DND-41 (cell line): ENCODE results near the gene CABYR.
"Not testable (repeated sequence)": the region's sequence is repeated elsewhere in the genome, so short reads cannot be mapped to it uniquely, and the experiment has no call there.

Source experiments
- ATAC-seq: fragments of 200-7000 bp; cut with Tn5 transposase; 3 replicates; pipeline ENCODE4 v1.9.1; 2021; ENCODE audit warnings: low read depth; ENCODE audit not compliant: insufficient read depth
- DNase-seq: peaks from one replicate; pipeline ENCODE4 v3.0.0-alpha.2; 2020
- H2AFZ ChIP-seq: 2 replicates; pipeline ENCODE4 v1.6.0; 2012; ENCODE audit warnings: low read depth, low read length
- H3K27ac ChIP-seq: 2 replicates; pipeline ENCODE4 v1.5.1; 2012; ENCODE audit warnings: low read length, inconsistent platforms
- H3K27me3 ChIP-seq: fragments of 200-600 bp; sonication (generic); 2 replicates; pipeline ENCODE4 v1.6.0; 2012; ENCODE audit warnings: low read length, mild to moderate bottlenecking, inconsistent platforms; ENCODE audit not compliant: insufficient read depth, poor library complexity
- H3K36me3 ChIP-seq: 2 replicates; pipeline ENCODE4 v1.5.1; 2012; ENCODE audit warnings: low read length, inconsistent platforms; ENCODE audit not compliant: insufficient read depth
- H3K4me1 ChIP-seq: 2 replicates; pipeline ENCODE4 v1.5.1; 2012; ENCODE audit warnings: mild to moderate bottlenecking, low read length; ENCODE audit not compliant: insufficient read depth
- H3K4me2 ChIP-seq: 2 replicates; pipeline ENCODE4 v1.6.0; 2012; ENCODE audit warnings: mild to moderate bottlenecking, moderate library complexity, low read length, inconsistent platforms; ENCODE audit not compliant: insufficient read depth
- H3K4me3 ChIP-seq, 2 experiments: fragments of 200-600 bp in 1 of 2; shearing (Covaris generic) in 1 of 2; 2 replicates each; pipeline ENCODE4 v1.5.1; 2012 to 2016; ENCODE audit warnings: inconsistent platforms in 2 of 2, low read length in 2 of 2, mild to moderate bottlenecking in 2 of 2, low read depth in 1 of 2, moderate library complexity in 1 of 2
- H3K79me2 ChIP-seq: 2 replicates; pipeline ENCODE4 v1.6.0; 2012; ENCODE audit warnings: low read length, inconsistent platforms; ENCODE audit not compliant: insufficient read depth
- H3K9ac ChIP-seq: 2 replicates; pipeline ENCODE4 v1.6.0; 2012; ENCODE audit warnings: low read depth, mild to moderate bottlenecking, inconsistent platforms, low read length, moderate library complexity
- H3K9me3 ChIP-seq: 2 replicates; pipeline ENCODE4 v1.5.1; 2012; ENCODE audit warnings: low read length, moderate library complexity, mild to moderate bottlenecking, inconsistent platforms; ENCODE audit not compliant: insufficient read depth, severe bottlenecking
- H4K20me1 ChIP-seq: 2 replicates; pipeline ENCODE4 v1.6.0; 2012; ENCODE audit warnings: low read length; ENCODE audit not compliant: insufficient read depth
- EZH2 ChIP-seq: IDR thresholded peaks from 3 replicates; pipeline ENCODE4 v1.6.1; 2012; ENCODE audit warnings: borderline replicate concordance, low read depth, mild to moderate bottlenecking, moderate library complexity, low read length, inconsistent platforms; ENCODE audit not compliant: severe bottlenecking
- TF ChIP-seq, protein P1 (sequence below): IDR thresholded peaks from 2 replicates; pipeline ENCODE4 v1.5.1; 2012; ENCODE audit warnings: borderline replicate concordance, low read length, moderate library complexity, mild to moderate bottlenecking; ENCODE audit not compliant: poor library complexity, severe bottlenecking; ENCODE audit errors: extremely low read depth

CABYR gene

DNA sequence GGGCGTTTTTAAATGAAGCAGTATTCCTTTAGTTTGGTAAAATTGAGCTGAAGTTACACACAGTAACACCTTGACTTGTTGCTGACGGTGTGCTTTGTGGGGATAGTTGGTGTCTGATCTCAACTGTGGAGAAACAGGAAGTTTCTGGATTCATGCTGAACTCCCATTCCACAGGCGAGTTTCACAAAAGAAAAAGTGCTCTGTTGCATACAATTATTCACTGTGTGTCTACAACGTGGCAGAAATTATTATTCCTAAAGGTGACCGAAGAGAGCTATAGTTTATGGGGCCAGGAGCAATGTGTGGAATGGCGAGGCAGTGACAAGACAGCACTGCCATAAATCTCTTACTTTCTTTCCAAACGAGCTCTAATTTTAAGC is 463 bp upstream of the CABYR start:
- no peak overlapping the region for H3K27ac ChIP-seq
- H3K4me2 ChIP-seq: no peak overlapping the region
- H3K4me3 ChIP-seq: no peak overlapping the region
- H3K9ac ChIP-seq: no peak overlapping the region
- H3K79me2 ChIP-seq: no peaks in the 10 kb centered on the region
- H3K4me1 ChIP-seq: no peaks in the 10 kb centered on the region
- H4K20me1 ChIP-seq: no peaks in the 10 kb centered on the region
- no peaks in the 10 kb centered on the region for H3K27me3 ChIP-seq
- ATAC-seq: no peak
- no peak for TF ChIP-seq EZH2
- TF ChIP-seq, protein P1, sequence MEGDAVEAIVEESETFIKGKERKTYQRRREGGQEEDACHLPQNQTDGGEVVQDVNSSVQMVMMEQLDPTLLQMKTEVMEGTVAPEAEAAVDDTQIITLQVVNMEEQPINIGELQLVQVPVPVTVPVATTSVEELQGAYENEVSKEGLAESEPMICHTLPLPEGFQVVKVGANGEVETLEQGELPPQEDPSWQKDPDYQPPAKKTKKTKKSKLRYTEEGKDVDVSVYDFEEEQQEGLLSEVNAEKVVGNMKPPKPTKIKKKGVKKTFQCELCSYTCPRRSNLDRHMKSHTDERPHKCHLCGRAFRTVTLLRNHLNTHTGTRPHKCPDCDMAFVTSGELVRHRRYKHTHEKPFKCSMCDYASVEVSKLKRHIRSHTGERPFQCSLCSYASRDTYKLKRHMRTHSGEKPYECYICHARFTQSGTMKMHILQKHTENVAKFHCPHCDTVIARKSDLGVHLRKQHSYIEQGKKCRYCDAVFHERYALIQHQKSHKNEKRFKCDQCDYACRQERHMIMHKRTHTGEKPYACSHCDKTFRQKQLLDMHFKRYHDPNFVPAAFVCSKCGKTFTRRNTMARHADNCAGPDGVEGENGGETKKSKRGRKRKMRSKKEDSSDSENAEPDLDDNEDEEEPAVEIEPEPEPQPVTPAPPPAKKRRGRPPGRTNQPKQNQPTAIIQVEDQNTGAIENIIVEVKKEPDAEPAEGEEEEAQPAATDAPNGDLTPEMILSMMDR: no peak
- no peaks in the 10 kb centered on the region for H3K36me3 ChIP-seq
- no peak for DNase-seq
- no peaks in the 10 kb centered on the region for H3K9me3 ChIP-seq
- no peak overlapping the region for H2AFZ ChIP-seq

DNA sequence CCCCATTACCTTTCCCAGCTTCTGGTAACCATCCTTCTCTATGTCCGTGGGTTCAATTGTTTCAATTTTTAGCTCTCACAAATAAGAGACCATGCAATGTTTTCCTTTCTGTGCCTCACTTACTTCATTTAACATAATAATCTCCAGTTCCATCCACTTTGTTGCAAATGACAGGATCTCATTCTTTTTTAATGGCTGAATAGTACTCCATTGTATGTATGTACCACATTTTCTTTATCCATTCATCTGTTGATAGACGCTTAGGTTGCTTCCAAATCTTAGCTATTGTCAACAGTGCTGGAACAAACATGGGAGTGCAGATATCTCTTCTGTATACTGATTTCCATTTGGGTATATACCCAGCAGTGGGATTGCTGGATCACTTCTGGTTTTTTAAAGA is 1.8 kb downstream of the CABYR start:
- Histone ChIP-seq H2AFZ (no peak overlapping the region), H3K4me3 (no peak overlapping the region), H3K27me3 (no peaks in the 10 kb centered on the region), H3K4me2 (no peak overlapping the region), H3K27ac (no peak overlapping the region), H3K9ac (no peak overlapping the region), H3K79me2 (no peaks in the 10 kb centered on the region), H3K9me3 (no peaks in the 10 kb centered on the region), H4K20me1 (no peaks in the 10 kb centered on the region), H3K4me1 (no peaks in the 10 kb centered on the region), H3K36me3 (no peaks in the 10 kb centered on the region)
- DNase-seq (no peak), ATAC-seq (no peak)
- TF ChIP-seq EZH2: no peak
- TF ChIP-seq, protein P1: no peak

DNA sequence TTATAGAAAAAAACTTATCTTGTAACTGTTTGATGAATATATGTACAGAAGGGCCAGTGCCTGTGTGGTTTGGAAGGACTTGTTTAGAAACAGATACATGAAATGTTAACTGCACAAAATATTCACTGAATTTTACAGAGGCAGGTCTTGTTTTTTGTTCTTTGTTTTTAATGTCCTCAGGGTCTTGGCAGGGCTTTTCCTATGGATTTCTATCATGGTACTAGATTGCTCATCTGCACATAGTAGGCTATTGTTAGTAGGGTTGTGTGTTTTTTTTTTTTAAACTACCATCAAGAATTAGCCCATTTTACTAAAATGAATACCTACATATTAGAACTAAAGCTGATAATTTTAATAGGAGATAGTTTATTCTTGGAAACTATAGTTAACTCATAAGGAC is 3.5 kb downstream of the CABYR start:
- TF ChIP-seq, protein P1: no peak
- no peak for TF ChIP-seq EZH2
- DNase-seq (no peak), ATAC-seq (no peak)
- Histone ChIP-seq H3K9ac (no peak overlapping the region), H3K4me2 (no peak overlapping the region), H2AFZ (no peak overlapping the region), H3K27me3 (no peaks in the 10 kb centered on the region), H4K20me1 (no peaks in the 10 kb centered on the region), H3K79me2 (no peaks in the 10 kb centered on the region), H3K4me1 (no peaks in the 10 kb centered on the region), H3K9me3 (no peaks in the 10 kb centered on the region), H3K36me3 (no peaks in the 10 kb centered on the region), H3K27ac (no peak overlapping the region), H3K4me3 (no peak overlapping the region)

DNA sequence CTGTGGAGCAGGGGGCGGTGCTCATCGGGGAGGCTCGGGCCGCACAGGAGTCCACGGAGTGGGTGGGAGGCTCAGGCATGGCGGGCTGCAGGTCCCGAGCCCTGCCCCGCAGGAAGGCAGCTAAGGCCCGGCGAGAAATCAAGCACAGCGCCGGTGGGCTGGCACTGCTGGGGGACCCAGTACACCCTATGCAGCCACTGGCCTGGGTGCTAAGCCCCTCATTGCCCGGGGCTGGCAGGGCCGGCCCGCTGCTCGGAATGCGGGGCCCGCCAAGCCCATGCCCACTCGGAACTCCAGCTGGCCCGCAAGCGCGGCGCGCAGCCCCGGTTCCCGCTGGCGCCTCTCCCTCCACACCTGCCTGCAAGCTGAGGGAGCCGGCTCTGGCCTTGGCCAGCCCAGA is 10.7 kb downstream of the CABYR start:
- not testable (repeated sequence) for H2AFZ ChIP-seq, H3K4me1 ChIP-seq, H3K27ac ChIP-seq, H3K79me2 ChIP-seq, ATAC-seq, H4K20me1 ChIP-seq, H3K4me3 ChIP-seq, DNase-seq, H3K9ac ChIP-seq, H3K36me3 ChIP-seq, H3K4me2 ChIP-seq, H3K9me3 ChIP-seq, H3K27me3 ChIP-seq
